SJSA1 (cell line): Measurements from ENCODE around the gene SPHK2. TPM values are rescaled to one million over a fixed set of nuclear protein-coding genes. Genes with fewer than 3 reads are reported as not detected.
A peak's percentile ranks its signal among the peaks of the same experiment; 100 is the strongest.

Experiments used
- DNase-seq, 2 experiments: peaks; one replicate each; pipeline ENCODE4 v3.0.0-alpha.2; 2015 to 2020; ENCODE audit warnings: low spot score in 2 of 2, low read depth in 1 of 2
- H3K27ac ChIP-seq: fragments of 250-450 bp; sonication (Bioruptor Pico); 2 replicates; pipeline ENCODE4 v1.5.1; 2020; ENCODE audit warnings: mild to moderate bottlenecking, moderate library complexity
- H3K27me3 ChIP-seq: fragments of 250-450 bp; sonication (Bioruptor Pico); replicated peaks from 2 replicates; pipeline ENCODE4 v1.5.1; 2020; ENCODE audit warnings: mild to moderate bottlenecking, moderate library complexity
- H3K36me3 ChIP-seq: fragments of 250-450 bp; sonication (Bioruptor Pico); 2 replicates; pipeline ENCODE4 v1.5.1; 2020; ENCODE audit warnings: mild to moderate bottlenecking
- H3K4me1 ChIP-seq: fragments of 250-450 bp; sonication (Bioruptor Pico); replicated peaks from 2 replicates; pipeline ENCODE4 v1.6.1; 2021; ENCODE audit warnings: mild to moderate bottlenecking
- H3K4me3 ChIP-seq: fragments of 250-450 bp; sonication (Bioruptor Pico); 2 replicates; pipeline ENCODE4 v1.5.1; 2020; ENCODE audit warnings: mild to moderate bottlenecking
- H3K9me3 ChIP-seq: fragments of 250-450 bp; sonication (Bioruptor Pico); replicated peaks from 2 replicates; pipeline ENCODE4 v1.5.1; 2020; ENCODE audit warnings: mild to moderate bottlenecking
- total RNA-seq: library from RNA; depleted of rRNA; stranded (reverse); fragments of >200 nt; shearing (Covaris generic); gene quantifications from 2 replicates; pipeline ENCODE4 v1.2.3, GENCODE V29; 2014

The SPHK2 gene
- total RNA-seq, 1 experiment from 2014 or later: 8.8 TPM

DNA sequence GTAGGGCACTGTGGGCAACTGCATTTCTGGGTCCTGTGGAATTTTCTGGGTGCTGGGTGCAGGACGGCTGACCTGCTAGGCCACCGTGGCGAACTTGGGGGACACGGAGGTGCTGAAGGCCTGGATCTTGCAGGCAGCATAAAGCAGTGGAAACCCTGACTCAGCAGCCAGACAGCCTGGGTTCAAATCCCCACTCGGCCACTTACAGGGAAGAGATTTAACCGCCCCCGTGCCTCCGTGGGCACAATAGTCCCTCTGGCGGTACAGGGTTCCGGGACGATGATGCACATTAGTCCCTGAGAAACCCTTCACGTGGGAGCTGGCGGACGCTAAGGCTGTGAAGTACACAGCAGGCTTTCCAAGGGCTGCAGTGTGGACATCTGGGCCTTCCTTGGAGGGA lies 7.4 kb upstream of the SPHK2 start:
- Histone ChIP-seq H3K4me1 (peaks cover 4% of the 10 kb centered on the region), H3K27me3 (no peaks in the 10 kb centered on the region; the same call in 1 of the 2 replicates), H3K27ac (no peak overlapping the region), H3K4me3 (no peak overlapping the region), H3K9me3 (no peaks in the 10 kb centered on the region), H3K36me3 (peaks cover 34% of the 10 kb centered on the region)
- DNase-seq: no peak

DNA sequence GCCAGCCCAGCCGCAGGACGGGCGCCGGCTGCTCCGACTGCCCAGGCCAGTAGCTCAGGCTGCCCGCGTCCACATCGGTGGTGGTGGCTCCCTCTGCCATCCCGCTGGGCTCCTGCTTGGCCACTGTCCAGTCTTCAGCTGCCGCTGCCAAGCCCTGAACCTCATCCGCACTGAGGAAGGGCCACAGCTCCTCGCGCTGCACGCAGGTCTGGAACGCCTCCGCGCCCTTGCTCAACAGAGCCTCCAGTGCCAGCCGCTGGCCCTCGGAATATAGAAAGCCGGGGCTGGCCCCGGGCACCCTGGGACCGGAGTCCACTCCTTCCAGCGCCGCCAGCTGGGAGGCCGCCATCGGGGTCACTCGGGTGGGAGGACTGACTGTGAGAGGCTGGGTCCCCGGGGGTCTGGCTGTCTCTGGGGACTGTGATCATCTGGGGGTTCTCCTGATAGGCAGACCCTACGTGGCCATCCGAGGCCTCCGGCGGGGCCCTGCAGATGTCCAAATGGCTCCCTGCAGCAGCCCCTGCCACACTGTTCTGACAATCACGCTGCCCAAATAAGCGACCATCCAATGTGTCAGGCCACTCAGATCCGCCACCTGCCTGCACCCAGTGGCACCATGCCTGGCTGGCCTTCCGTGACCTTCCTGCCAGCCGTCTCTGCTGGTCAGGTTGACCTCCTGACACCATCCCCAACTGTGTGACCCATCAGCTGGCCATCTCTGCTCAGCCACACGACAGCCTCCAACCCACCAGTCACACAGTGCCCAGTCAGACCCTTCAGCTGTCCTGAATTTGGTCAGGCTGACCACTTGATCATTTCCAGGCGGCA lies 6.1 kb upstream of the SPHK2 start:
- no peaks in the 10 kb centered on the region for H3K9me3 ChIP-seq
- peaks cover 48% of the 10 kb centered on the region for H3K36me3 ChIP-seq
- no peak overlapping the region for H3K4me3 ChIP-seq
- H3K27ac ChIP-seq: no peak overlapping the region
- DNase-seq: no peak
- no peaks in the 10 kb centered on the region; the same call in 1 of the 2 replicates for H3K27me3 ChIP-seq
- H3K4me1 ChIP-seq: peaks cover 15% of the 10 kb centered on the region

DNA sequence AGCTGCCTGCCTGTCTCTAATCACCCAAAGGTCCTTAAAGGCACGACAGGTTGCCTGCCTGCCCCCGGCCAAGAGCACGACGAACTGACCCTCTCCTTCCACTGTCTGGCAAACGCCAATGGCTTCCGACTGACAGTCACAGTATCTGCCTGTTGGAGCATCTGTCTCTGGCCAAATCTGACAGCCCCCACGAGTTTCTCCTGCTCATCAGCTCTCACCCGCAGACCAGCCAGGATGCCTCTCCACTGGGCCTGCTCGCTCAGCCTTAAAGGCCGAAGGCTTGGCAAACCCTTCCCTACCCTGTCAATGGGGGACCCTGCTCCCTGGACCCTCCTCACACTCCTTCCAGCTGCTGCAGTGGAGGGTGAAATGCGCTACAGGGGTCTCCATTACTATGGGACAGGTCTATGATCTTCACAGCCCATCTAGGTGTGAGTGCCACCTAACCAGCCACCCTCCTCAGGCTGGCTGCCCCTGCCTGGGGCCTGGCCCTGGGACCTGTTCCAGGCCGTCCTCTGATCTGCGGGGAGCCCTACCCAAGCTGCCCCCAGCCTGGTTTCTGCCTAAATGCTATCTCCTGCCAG lies 5.4 kb upstream of the SPHK2 start:
- DNase-seq: no peak
- peaks cover 53% of the 10 kb centered on the region for H3K36me3 ChIP-seq
- no peak overlapping the region for H3K27ac ChIP-seq
- peaks cover 12% of the 10 kb centered on the region for H3K4me1 ChIP-seq
- no peak overlapping the region for H3K4me3 ChIP-seq
- H3K27me3 ChIP-seq: no peaks in the 10 kb centered on the region; the same call in 1 of the 2 replicates
- H3K9me3 ChIP-seq: no peaks in the 10 kb centered on the region

DNA sequence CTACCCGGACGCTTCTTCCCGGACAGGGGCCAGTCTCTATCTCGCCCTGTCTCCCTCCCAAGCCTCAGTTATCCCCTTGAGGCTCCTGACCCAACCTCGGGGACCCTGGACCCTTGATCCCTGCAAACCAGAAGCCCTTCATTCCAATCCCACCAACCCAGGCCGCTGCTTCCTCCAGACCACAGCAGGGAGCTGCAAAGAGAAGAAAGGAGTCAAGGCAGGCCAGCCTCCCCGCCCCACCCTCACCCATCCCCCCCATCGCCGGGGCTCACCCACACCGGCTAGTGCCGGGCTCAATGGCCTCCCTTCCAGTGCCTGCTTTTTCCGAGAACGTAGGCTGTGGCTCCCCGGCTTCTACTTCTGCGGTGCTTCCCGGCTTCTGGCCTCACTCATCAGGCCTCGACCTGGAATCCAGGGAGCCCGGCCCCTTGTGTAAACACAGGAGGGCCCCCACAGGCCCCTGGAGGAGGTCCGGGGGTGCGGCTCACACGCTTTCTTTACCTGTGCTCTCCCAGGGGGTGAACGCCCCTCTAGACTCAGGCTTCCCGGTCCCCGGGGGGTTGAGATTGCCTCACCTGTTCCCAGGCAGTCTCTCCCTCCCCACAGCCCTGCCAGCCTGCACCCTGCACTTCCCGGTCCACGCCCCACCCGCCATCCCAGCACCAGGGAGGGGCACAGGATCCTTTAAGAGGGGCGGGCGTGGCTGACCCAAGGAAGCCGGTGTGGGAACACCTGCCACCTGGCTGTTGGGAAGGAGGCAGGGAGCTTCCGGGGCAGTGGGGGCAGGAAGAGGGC lies 4.7 kb upstream of the SPHK2 start, which contains the start of gene FAM83E:
Gene FAM83E, minus strand, starts transcription at position 641 of the 795 bp plus-strand sequence. CDS start 1,704 bp downstream, outside the sequence.
- DNase-seq: peak in 1 of 2 experiments; percentile 42
- Histone ChIP-seq H3K27ac (no peak within 1 kb of the TSS), H3K27me3 (no peaks in the 10 kb centered on the region; the same call in 1 of the 2 replicates), H3K4me1 (peaks cover 12% of the 10 kb centered on the region), H3K4me3 (no peak within 1 kb of the TSS), H3K9me3 (no peaks in the 10 kb centered on the region), H3K36me3 (peaks cover 53% of the 10 kb centered on the region)

DNA sequence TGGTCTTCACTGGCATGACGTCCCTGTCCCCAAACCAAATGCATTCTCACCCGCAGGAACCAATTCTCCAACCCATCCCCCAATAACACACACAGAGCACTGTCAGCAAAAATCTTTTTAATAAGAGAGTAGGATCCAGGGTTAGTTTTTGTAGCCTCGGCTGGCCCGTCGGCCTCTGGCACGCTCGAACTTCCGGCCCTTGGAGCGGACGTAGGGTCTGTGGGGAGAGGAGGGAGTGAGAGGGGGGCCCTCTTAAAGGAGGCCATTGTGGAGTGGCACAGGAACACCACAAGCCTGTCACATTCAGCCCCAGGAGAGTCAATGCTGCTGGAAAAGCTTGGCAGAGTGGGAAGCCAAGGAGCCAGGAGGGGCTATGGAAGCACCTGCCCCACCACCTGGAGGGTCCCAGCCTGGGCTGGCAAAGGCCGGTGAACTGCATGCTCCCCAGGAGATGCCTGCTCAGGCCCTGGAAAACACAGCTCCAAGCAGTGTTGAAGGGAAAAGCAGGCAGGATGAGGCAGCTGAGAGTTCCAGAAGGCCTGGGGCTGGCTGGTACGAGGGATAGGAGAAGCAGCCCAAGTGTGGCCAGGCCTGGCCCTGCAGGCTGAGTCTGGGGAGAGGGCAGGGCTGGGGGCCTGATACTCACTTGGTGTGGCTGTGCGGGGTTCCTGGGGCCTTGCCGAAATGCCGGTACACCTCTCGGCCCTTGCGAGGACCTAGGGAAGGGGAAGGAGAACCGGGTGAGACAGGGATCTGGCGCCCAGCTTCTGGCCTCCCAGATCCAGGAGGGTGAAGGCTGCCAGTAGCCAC lies 3.9 kb upstream of the SPHK2 start:
- Histone ChIP-seq H3K27ac (no peak overlapping the region), H3K4me1 (peaks cover 18% of the 10 kb centered on the region), H3K4me3 (no peak overlapping the region), H3K9me3 (no peaks in the 10 kb centered on the region), H3K27me3 (no peaks in the 10 kb centered on the region; the same call in 1 of the 2 replicates), H3K36me3 (peaks cover 53% of the 10 kb centered on the region)
- DNase-seq: peak in 1 of 2 experiments; percentile 41

DNA sequence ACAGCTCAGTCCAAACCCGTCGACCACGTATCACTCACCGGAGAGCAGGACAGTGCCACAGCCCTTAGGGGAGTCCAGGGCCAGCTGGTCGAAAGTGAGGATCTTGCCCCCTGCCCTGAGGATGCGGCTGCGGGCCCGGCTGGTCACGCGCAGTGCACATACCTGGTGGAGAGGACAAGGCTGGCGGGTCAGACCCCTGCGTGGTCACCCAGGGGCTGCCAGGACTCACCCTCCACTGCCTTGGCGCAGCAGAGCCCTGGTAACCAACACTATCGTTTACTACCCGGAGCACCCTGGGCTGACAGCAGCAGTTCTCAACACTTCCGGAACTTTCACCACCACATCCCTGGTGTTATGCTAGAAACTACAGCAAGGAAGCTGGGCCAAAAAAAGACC lies 3.3 kb upstream of the SPHK2 start:
- Histone ChIP-seq H3K36me3 (peaks cover 53% of the 10 kb centered on the region), H3K27ac (no peak overlapping the region), H3K27me3 (no peaks in the 10 kb centered on the region; the same call in 1 of the 2 replicates), H3K9me3 (no peaks in the 10 kb centered on the region), H3K4me3 (no peak overlapping the region), H3K4me1 (peaks cover 18% of the 10 kb centered on the region)
- DNase-seq: no peak

DNA sequence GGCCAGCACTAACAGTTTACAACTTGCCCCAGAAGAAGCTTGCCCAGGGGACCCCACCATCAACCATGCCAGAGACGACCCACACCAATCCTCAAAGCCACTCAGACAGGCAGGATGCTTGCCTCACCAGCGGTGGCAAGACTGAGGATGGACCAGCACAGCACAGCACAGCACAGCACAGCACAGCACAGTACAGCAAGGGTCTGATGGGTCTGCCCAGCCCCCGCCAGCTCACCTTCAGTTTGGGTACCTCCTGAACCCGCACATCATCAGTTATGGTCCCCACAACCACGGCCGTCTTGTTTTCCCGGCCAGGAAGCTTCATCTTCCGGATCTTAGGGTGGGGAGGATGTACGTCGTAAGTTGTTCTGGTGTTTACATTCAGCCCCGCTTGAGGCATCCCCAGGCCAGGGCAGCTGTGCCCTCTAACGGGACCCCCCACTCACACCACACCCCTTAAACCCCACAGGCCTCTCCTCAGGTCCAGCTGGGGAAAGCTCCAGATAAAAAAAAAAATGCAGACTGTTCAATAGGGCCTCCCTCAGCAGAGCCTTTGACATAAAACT lies 2.7 kb upstream of the SPHK2 start:
- H3K27me3 ChIP-seq: no peaks in the 10 kb centered on the region; the same call in 1 of the 2 replicates
- peaks cover 53% of the 10 kb centered on the region for H3K36me3 ChIP-seq
- H3K9me3 ChIP-seq: no peaks in the 10 kb centered on the region

DNA sequence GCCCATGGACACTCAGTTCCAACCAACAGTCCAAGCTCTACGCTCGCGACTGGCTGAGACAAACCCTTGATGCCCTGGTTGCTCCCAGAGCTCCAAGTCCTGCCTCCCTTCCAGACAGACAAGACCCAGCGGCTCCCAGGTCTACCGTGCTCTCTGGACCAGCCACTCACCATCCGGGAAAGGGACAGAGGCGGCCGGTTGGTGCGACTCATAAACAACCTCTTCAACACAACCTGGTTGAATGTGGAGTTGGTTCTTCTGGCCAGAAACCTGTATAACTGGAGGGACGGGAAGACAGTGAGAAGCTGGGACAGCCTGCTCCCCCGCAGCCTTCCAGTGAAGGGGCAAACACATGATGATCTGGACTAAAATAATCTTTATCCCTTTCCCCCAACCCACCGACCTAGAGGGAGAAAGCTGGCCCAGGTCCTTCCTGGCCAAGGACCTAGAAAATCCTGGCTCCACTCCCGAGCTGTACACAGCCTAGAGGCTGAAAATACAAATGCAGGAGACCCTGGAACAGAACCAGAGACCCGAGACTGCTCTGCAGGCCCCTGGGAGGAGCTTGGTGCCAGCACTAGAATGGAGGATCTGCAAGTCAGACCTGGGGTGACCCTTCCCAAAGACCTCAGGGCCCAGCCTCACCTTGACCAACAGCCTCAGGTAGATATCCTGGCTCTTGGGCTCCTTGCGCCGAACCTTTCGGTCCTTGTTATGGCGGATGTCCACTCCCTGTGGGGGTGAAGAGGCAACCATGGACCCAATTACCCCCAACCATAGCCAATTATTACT lies 2.0 kb upstream of the SPHK2 start:
- DNase-seq: no peak
- Histone ChIP-seq H3K27me3 (no peaks in the 10 kb centered on the region; the same call in 1 of the 2 replicates), H3K4me1 (peaks cover 18% of the 10 kb centered on the region), H3K36me3 (peaks cover 53% of the 10 kb centered on the region), H3K27ac (no peak overlapping the region), H3K9me3 (no peaks in the 10 kb centered on the region), H3K4me3 (peak overlapping the region; percentile 67)

More for the DNA sequence above, 2.7 kb upstream of the SPHK2 start:
- no peak for DNase-seq
- Histone ChIP-seq H3K4me1 (peaks cover 18% of the 10 kb centered on the region), H3K27ac (no peak overlapping the region), H3K4me3 (no peak overlapping the region)

DNA sequence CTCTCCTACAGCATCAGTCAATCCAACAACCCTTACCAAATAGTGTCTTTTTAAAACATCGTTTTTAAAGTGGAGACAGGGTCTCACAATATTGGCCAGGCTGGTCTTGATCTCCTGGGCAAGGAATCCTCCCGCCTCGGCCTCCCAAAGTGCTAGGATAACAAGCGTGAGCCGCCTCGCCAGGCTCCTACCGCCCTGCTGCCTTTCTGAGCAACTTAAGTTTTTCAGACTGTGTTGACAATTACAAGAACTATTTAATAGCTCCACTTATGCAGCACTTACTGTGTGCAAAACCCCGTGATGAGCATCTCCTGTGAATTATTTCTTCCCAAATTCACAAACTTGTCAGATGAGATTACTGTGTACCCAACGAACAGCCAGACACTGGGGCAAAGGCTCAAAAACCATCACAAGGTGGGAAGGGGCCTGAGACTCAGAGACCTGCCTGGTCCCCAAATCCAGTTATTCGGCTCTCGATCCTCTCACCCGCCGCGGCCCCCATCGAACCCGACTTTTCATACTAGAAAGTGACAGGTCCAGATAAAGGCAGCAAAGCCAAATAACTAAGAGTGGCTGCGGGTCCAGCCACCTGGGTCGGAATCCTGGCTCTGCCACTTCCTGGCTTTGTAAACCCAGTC lies 909 bp upstream of the SPHK2 start:
- Histone ChIP-seq H3K36me3 (peaks cover 53% of the 10 kb centered on the region), H3K4me3 (peak overlapping the region; percentile 67), H3K27me3 (no peaks in the 10 kb centered on the region; the same call in 1 of the 2 replicates), H3K9me3 (no peaks in the 10 kb centered on the region), H3K4me1 (peaks cover 20% of the 10 kb centered on the region), H3K27ac (peak overlapping the region; percentile 72)
- peak in 1 of 2 experiments; percentile 22 for DNase-seq

DNA sequence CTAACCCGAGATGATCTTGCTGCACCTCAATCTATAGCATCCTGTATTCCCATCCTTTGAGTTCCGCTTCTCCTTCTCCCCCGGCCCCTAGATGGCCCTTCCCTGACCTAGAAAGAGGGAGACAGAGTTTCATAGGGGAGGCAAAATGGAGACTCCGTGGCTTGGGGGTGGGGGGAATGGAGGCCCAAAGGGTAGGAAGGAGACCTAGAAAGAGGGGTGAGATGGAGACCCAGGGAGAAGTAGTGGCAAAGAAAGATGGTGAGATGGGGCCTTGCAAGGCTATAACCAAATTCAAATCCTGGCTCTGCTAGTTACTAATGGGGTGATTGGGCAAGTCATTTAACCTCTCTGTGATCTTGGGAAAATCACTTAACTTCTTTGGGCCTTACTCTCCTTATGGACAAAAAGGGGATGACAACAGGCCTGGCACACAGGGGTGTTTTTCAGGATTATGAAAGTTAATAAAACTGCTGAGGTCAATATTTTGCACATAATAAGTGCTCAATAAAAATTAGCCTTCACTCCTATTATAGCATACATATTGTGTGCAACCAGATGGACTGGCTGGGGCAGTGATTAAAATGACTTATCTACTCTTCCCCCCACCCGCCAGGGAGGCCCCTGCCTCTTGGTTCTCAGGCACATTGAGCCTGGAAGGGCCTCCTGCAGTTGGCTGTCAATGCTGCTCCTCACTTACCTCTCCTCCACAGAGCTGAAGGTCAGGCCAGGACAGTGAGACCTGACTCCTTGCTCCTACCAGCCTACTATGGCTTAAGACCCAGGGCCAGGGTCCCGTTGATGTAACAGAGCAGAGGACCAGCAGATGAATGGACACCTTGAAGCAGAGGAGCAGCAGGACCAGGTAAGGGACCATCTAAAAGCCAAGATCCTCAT lies 633 bp downstream of the SPHK2 start:
- peaks cover 39% of the 10 kb centered on the region for H3K36me3 ChIP-seq
- H3K4me1 ChIP-seq: peaks cover 29% of the 10 kb centered on the region
- peak in 1 of 2 experiments; percentile 38 for DNase-seq
- H3K4me3 ChIP-seq: peak overlapping the region; percentile 67
- H3K9me3 ChIP-seq: no peaks in the 10 kb centered on the region
- peak overlapping the region; percentile 50 for H3K27ac ChIP-seq
- no peaks in the 10 kb centered on the region for H3K27me3 ChIP-seq

DNA sequence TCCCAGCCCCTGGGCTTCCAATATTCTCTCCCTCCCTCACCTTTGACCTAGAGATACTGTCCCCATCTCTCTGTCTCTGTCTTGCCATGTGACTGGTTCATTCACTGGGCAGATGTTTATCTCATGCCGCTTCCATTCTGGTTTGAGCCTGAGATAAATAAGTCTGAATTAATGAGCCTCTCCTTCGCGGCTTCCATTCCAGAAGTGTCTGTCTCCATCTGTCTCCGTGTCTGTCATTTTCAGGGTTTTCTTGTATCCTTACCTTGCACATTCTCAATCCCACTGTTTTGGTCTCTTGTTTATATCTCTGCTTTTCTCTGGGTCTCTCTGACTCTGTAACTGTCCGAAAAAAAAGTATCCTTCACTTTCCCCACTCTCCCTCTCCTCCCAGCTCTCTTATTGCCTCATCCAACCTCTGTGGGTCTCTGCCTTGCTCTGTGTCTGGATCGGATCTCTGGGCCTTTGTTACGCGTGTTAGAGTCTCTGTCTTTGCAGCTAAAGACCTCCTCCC lies 4.3 kb downstream of the SPHK2 start:
- Histone ChIP-seq H3K4me1 (peaks cover 18% of the 10 kb centered on the region), H3K36me3 (peaks cover 15% of the 10 kb centered on the region), H3K4me3 (peak overlapping the region; percentile 43), H3K27me3 (no peaks in the 10 kb centered on the region), H3K9me3 (no peaks in the 10 kb centered on the region), H3K27ac (peak overlapping the region; percentile 26; the same call in 1 of the 2 replicates)
- DNase-seq: no peak
